Measurements from ENCODE around the gene FCAR. TPM values are rescaled to one million over a fixed set of nuclear protein-coding genes. Genes with fewer than 3 reads are reported as not detected.
"Not testable (repeated sequence)": the region's sequence is repeated elsewhere in the genome, so short reads cannot be mapped to it uniquely, and the experiment has no call there.

FCAR gene
- polyA plus RNA-seq, 2 of the 4 experiments (the other 2 are of a cell fraction): not detected

- TF ChIP-seq ELK1 (IDR thresholded peaks at IDR 0.05; ENCODE audit: low read depth, low read length) (no peak), ZFP36 (IDR thresholded peaks at IDR 0.05; ENCODE audit: borderline replicate concordance, partially characterized antibody) (no peak), MAFK (IDR thresholded peaks at IDR 0.05; ENCODE audit: partially characterized antibody) (no peak), ESRRA (IDR thresholded peaks at IDR 0.05; ENCODE audit: borderline replicate concordance, low read length) (no peak), RCOR1 (IDR thresholded peaks at IDR 0.05; ENCODE audit: low read depth, low read length) (no peak), BHLHE40 (IDR thresholded peaks at IDR 0.05; ENCODE audit: low read depth, low read length) (no peak), KDM1A (IDR thresholded peaks at IDR 0.05; ENCODE audit: low read depth) (no peak), MAX (IDR thresholded peaks at IDR 0.05) (no peak), PHF8 (IDR thresholded peaks at IDR 0.05; ENCODE audit: borderline replicate concordance, low read depth) (no peak), GATA3 (IDR thresholded peaks at IDR 0.05; ENCODE audit: borderline replicate concordance) (no peak), E2F6 (IDR thresholded peaks at IDR 0.05; ENCODE audit: borderline replicate concordance, low read depth) (no peak), ZSCAN20 (CRISPR knock-in tag; IDR thresholded peaks at IDR 0.05) (no peak), RFX5 (IDR thresholded peaks at IDR 0.05) (no peak), HOXB5 (CRISPR knock-in tag; IDR thresholded peaks at IDR 0.05) (no peak), PBX3 (IDR thresholded peaks at IDR 0.05) (no peak)
- ATAC-seq (no peak), FAIRE-seq (peak; percentile 18), DNase-seq (ENCODE audit: low read depth in 1 of 2, low spot score in 1 of 2) (peak in 1 of 2 experiments; percentile 40)
- Histone ChIP-seq H3K4me1 (no peaks in the 10 kb centered on the region), H3K9me3 (peaks cover 41% of the 10 kb centered on the region), H3K4me3 (no peak overlapping the region), H3K4me2 (no peak overlapping the region), H3K27ac (no peak overlapping the region)
- POLR2A ChIA-PET: no interaction called here
- CTCF ChIA-PET: interaction anchor here (1.2 kb wide), 1 partner anchor 10 kb away, joined by 5 read pairs; no protein-coding TSS in a partner anchor
- 9% methylated on average over 2 of the region's 2 CpGs for WGBS (ENCODE audit: missing lambda C conversion rate)
Measured at GRCh38 chr19:54928299-54928698, 54.3 kb downstream of the FCAR start.

- WGBS (ENCODE audit: missing lambda C conversion rate): 50% methylated on average over 9 of the region's 9 CpGs
- no peak overlapping the region for H3K4me2 ChIP-seq
- DNase-seq (ENCODE audit: low read depth in 1 of 2, low spot score in 1 of 2) (no peak), ATAC-seq (no peak), FAIRE-seq (no peak)
- ChIA-PET POLR2A (no interaction called here), CTCF (interaction anchor here (0.6 to 1.2 kb wide), 4 partner anchors 11 to 1732 kb away, joined by 3 to 4 read pairs (median 4); no protein-coding TSS in a partner anchor)
- no peaks in the 10 kb centered on the region; the same call in 2 of the 3 replicates for H3K9me3 ChIP-seq
- TF ChIP-seq PHF8 (IDR thresholded peaks at IDR 0.05; ENCODE audit: borderline replicate concordance, low read depth) (no peak), KDM1A (IDR thresholded peaks at IDR 0.05; ENCODE audit: low read depth) (no peak), HEYL (CRISPR knock-in tag; IDR thresholded peaks at IDR 0.05) (no peak), CTCF (IDR thresholded peaks at IDR 0.05) (no peak)
- no peaks in the 10 kb centered on the region for H3K4me1 ChIP-seq
- no peak overlapping the region for H3K27ac ChIP-seq
- no peak overlapping the region for H3K4me3 ChIP-seq
Measured at GRCh38 chr19:54937926-54938325, 63.9 kb downstream of the FCAR start.

GRCh38 chr19:54938906-54939305 lies 64.9 kb downstream of the FCAR start:
- WGBS (ENCODE audit: missing lambda C conversion rate): 44% methylated on average over 11 of the region's 11 CpGs
- Histone ChIP-seq H3K9me3 (no peaks in the 10 kb centered on the region; the same call in 2 of the 3 replicates), H3K4me1 (no peaks in the 10 kb centered on the region), H3K4me3 (no peak overlapping the region), H3K4me2 (no peak overlapping the region), H3K27ac (no peak overlapping the region)
- no peak for TF ChIP-seq BHLHE40 (IDR thresholded peaks at IDR 0.05; ENCODE audit: low read depth, low read length)
- no peak for TF ChIP-seq RCOR1 (IDR thresholded peaks at IDR 0.05; ENCODE audit: low read depth, low read length)
- no peak for TF ChIP-seq MAX (IDR thresholded peaks at IDR 0.05)
- TF ChIP-seq HES2 (IDR thresholded peaks at IDR 0.05): no peak
- TF ChIP-seq RARB (CRISPR knock-in tag; IDR thresholded peaks at IDR 0.05): no peak
- ATAC-seq (peak in 1 of 2 experiments; percentile 26; a peak in 1 of 6 replicates), FAIRE-seq (no peak), DNase-seq (ENCODE audit: low read depth in 1 of 2, low spot score in 1 of 2) (no peak)
- ChIA-PET POLR2A (no interaction called here), CTCF (interaction anchor here (0.8 to 1.2 kb wide), 4 partner anchors 47 to 265 kb away, joined by 3 read pairs; no protein-coding TSS in a partner anchor)

- 71% methylated on average over 18 of the region's 28 CpGs for WGBS (ENCODE audit: missing lambda C conversion rate)
- H3K4me1 ChIP-seq; DNase-seq (ENCODE audit: low read depth in 1 of 2, low spot score in 1 of 2); FAIRE-seq; POLR2A ChIA-PET; H3K27ac ChIP-seq; H3K4me3 ChIP-seq; H3K9me3 ChIP-seq; H3K4me2 ChIP-seq: not testable (repeated sequence)
- ATAC-seq: peak; percentile 43 to 44; a peak in 4 of 6 replicates
- CTCF ChIA-PET: interaction anchor here (1.1 to 1.2 kb wide), 2 partner anchors 47 to 266 kb away, joined by 3 read pairs; no protein-coding TSS in a partner anchor
Measured at GRCh38 chr19:54939538-54939937, 65.5 kb downstream of the FCAR start.

Data from A549 (cell line).